Cerebellar nuclear complex (tissue), 1 donor: Measurements from ENCODE around the gene SPG11.
"Not testable (repeated sequence)": the region's sequence is repeated elsewhere in the genome, so short reads cannot be mapped to it uniquely, and the experiment has no call there.

Source experiments
- DNase-seq, 2 experiments: peaks; one replicate each; lab custom pipeline; 2025; lab: John Stamatoyannopoulos, UW

The SPG11 gene, protein sequence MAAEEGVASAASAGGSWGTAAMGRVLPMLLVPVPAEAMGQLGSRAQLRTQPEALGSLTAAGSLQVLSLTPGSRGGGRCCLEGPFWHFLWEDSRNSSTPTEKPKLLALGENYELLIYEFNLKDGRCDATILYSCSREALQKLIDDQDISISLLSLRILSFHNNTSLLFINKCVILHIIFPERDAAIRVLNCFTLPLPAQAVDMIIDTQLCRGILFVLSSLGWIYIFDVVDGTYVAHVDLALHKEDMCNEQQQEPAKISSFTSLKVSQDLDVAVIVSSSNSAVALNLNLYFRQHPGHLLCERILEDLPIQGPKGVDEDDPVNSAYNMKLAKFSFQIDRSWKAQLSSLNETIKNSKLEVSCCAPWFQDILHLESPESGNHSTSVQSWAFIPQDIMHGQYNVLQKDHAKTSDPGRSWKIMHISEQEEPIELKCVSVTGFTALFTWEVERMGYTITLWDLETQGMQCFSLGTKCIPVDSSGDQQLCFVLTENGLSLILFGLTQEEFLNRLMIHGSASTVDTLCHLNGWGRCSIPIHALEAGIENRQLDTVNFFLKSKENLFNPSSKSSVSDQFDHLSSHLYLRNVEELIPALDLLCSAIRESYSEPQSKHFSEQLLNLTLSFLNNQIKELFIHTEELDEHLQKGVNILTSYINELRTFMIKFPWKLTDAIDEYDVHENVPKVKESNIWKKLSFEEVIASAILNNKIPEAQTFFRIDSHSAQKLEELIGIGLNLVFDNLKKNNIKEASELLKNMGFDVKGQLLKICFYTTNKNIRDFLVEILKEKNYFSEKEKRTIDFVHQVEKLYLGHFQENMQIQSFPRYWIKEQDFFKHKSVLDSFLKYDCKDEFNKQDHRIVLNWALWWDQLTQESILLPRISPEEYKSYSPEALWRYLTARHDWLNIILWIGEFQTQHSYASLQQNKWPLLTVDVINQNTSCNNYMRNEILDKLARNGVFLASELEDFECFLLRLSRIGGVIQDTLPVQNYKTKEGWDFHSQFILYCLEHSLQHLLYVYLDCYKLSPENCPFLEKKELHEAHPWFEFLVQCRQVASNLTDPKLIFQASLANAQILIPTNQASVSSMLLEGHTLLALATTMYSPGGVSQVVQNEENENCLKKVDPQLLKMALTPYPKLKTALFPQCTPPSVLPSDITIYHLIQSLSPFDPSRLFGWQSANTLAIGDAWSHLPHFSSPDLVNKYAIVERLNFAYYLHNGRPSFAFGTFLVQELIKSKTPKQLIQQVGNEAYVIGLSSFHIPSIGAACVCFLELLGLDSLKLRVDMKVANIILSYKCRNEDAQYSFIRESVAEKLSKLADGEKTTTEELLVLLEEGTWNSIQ (N-terminal part only)

DNA sequence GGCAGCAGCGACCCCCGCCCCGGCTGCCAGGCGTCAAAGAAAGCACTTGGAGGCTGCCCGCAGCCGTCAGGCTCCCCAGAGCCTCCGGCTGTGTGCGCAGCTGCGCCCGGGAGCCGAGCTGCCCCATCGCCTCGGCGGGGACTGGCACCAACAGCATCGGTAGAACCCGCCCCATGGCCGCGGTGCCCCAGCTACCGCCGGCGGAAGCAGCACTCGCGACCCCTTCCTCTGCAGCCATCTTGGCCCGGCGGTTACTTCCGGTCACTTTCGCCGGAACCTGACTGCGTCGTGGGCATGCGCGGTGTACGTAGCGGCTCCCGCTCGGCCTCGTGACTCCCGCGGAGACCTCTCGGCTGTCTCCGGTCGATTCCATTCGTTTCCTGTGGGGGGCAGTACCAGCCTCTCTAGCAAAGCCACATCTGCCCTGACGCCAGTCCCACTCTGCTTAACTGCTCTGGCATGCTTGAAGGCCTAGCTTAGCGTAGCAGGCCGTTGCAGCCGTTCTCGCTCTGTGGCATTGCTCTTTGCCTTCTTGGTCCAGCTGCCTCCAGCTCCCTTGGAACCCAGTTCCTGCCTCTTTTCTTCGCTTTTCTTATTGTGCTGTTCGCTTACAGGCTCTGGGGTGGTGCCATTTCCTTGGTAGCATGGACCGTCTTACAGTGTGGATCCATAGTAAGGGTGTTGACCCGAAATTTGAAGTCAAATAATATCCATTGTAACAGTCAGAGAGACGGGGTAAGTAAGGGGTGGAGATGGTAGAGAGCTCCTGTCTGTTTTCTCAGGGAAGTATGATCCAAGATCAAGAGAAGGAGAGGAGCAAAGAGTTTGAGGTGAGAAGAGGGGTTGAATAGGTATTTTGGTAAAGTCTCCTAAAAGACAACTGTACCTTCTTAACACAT, at the start of gene SPG11:
Gene SPG11 (minus strand): TSS at position 253 of the 899 bp plus-strand sequence. CDS start 15 bp downstream, at position 238.
- peak; percentile 4 to 83 for DNase-seq

DNA sequence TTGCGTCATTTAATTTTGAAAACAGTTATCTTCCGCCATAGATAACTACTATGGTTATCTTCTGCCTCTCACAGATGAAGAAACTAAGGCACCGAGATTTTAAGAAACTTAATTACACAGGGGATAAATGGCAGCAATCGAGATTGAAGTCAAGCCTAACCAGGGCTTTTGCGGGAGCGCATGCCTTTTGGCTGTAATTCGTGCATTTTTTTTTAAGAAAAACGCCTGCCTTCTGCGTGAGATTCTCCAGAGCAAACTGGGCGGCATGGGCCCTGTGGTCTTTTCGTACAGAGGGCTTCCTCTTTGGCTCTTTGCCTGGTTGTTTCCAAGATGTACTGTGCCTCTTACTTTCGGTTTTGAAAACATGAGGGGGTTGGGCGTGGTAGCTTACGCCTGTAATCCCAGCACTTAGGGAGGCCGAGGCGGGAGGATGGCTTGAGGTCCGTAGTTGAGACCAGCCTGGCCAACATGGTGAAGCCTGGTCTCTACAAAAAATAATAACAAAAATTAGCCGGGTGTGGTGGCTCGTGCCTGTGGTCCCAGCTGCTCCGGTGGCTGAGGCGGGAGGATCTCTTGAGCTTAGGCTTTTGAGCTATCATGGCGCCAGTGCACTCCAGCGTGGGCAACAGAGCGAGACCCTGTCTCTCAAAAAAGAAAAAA, 49.0 kb upstream of the SPG11 start:
- no peak for DNase-seq

DNA sequence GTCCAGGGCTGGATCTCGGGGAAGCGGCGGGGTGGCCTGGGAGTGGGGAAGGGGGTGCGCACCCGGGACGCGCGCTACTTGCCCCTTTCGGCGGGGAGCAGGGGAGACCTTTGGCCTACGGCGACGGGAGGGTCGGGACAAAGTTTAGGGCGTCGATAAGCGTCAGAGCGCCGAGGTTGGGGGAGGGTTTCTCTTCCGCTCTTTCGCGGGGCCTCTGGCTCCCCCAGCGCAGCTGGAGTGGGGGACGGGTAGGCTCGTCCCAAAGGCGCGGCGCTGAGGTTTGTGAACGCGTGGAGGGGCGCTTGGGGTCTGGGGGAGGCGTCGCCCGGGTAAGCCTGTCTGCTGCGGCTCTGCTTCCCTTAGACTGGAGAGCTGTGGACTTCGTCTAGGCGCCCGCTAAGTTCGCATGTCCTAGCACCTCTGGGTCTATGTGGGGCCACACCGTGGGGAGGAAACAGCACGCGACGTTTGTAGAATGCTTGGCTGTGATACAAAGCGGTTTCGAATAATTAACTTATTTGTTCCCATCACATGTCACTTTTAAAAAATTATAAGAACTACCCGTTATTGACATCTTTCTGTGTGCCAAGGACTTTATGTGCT, 48.4 kb upstream of the SPG11 start:
- no peak for DNase-seq

DNA sequence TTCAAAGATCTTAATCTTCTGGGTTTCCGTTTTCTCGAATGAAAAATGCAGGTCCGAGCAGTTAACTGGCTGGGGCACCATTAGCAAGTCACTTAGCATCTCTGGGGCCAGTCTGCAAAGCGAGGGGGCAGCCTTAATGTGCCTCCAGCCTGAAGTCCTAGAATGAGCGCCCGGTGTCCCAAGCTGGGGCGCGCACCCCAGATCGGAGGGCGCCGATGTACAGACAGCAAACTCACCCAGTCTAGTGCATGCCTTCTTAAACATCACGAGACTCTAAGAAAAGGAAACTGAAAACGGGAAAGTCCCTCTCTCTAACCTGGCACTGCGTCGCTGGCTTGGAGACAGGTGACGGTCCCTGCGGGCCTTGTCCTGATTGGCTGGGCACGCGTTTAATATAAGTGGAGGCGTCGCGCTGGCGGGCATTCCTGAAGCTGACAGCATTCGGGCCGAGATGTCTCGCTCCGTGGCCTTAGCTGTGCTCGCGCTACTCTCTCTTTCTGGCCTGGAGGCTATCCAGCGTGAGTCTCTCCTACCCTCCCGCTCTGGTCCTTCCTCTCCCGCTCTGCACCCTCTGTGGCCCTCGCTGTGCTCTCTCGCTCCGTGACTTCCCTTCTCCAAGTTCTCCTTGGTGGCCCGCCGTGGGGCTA, 47.8 kb upstream of the SPG11 start, which contains the start of the genes B2M and PATL2:
Gene B2M (plus strand): TSS at position 422 of the 647 bp plus-strand sequence. CDS start 30 bp downstream, at position 452.
Gene PATL2 (minus strand): TSS at position 228 of the 647 bp plus-strand sequence. CDS start 34,833 bp downstream, outside the sequence.
- DNase-seq: peak; percentile 72 to 92

DNA sequence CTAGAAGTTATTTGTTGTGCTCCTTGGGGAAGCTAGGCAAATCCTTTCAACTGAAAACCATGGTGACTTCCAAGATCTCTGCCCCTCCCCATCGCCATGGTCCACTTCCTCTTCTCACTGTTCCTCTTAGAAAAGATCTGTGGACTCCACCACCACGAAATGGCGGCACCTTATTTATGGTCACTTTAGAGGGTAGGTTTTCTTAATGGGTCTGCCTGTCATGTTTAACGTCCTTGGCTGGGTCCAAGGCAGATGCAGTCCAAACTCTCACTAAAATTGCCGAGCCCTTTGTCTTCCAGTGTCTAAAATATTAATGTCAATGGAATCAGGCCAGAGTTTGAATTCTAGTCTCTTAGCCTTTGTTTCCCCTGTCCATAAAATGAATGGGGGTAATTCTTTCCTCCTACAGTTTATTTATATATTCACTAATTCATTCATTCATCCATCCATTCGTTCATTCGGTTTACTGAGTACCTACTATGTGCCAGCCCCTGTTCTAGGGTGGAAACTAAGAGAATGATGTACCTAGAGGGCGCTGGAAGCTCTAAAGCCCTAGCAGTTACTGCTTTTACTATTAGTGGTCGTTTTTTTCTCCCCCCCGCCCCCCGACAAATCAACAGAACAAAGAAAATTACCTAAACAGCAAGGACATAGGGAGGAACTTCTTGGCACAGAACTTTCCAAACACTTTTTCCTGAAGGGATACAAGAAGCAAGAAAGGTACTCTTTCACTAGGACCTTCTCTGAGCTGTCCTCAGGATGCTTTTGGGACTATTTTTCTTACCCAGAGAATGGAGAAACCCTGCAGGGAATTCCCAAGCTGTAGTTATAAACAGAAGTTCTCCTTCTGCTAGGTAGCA, 47.0 kb upstream of the SPG11 start:
- no peak for DNase-seq

DNA sequence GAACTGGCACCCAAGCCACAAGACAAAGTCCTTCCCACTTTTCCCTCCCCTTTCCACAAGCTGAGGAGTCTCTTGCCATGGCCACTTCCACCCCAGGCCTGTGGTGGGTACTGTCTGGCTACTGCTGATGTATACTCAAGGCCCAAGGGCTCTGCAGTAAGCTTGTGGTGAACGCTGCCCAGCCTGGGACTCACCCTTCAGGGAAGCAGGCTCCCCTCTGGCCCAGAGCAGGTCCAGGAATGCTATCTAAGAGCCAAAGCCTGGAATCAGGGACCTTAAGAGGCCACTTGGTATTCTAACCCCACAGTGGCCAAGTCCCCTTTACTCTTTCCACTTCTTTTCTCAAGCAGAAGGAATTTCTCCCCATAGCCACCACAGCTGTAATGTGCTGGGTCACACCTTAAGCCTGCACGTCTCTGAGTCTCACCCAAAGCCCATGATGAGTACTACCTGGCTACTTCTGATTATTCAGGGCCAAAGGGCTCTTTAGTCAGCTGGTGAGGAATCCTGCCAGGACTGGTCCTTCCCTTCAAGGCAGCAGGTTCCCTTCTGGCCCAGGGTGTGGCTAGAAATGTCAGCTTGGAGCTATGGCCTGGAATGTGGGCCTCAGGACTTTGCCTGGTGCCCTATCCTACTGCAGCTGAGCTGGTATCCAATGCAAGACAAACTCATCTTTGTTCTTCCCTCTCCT, 43.6 kb upstream of the SPG11 start:
- DNase-seq: no peak

DNA sequence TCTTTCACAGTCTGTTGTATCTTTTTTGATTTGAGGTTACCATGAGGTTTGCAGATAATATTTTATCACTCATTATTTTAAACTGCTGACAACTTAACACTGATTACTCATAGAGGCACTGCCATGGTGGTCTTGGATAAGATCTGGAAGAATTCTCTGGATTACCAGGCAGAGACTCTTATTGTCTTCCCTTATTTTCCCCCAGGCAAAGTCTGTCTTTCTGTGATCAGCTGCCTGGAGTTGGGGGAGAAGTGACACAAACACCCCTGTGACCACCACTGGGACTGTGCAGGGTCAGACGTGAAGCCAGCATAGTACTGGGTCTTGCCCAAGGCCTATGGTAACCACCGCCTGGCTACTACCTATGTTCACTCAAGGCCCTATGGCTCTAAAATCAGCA, 42.9 kb upstream of the SPG11 start:
- DNase-seq: no peak

DNA sequence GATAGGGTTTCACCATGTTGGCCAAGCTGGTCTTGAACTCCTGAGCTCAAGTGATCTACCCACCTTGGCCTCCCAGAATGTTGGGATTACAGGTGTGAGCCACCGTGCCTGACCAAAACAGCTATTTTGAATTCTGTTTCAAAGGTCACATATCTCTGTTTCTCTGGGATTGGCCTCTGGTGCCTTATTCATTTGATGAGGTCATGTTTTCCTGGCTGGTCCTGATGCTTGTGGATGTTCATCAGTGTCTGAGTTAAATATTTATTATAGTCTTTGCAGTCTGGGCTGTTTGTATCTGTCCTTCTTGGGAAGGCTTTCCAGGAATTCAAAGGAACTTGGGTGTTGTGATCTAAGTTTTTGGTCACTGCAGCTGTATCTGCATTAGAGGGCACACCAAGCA, 42.5 kb upstream of the SPG11 start:
- no peak for DNase-seq

DNA sequence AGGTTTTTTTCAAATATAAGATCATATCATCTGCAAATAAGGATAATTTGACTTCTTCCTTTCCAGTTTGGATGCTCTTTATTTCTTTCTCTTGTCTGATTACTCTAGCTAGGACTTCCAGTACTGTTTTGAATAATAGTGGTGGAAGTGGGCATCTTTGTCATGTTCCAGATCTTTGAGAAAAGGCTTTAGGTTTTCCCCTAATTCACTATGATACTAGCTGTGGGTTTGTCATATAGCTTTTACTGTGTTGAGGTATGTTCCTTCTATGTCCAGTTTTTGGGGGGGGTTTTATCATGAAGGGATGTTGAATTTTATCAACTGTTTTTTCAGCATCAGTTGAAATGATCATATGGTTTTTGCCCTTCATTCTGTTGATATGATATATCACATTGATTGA, 37.2 kb upstream of the SPG11 start:
- not testable (repeated sequence) for DNase-seq

DNA sequence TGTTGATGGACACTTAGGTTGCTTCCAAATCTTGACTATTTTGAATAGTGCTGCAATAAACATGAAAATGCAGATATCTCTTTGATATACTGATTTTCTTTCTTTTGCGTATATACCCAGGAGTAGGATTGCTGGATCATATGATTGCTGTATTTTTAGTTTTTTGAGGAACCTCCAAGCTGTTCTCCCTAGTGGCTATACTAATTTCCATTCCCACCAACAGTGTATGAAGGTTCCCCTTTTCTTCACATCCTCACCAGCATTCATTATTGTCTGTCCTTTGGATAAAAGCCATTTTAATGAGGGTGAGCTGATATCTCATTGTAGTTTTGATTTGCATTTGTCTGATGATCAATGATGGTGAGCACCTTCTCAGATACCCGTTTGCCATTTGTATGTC, 35.2 kb upstream of the SPG11 start:
- no peak for DNase-seq

DNA sequence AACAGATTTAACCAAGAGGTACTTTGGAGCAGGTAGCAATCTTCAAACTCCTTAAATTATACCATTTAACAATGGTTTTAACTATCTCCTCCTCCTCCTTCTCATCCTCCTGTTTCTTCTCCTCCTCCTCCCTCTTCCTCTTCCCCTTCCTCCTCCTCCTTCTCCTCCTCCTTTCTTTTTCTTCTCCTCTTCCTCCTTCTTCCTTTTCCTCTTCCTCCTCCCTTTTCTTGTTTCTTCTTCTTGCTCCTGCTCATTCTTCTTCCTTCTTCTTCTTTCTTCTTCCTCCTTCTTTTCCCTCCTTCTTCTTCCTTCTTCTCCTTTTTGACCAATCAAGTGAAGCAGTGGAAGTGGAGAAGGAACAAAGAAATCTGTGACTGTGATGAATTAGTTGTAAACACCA, 33.6 kb upstream of the SPG11 start:
- no peak for DNase-seq

DNA sequence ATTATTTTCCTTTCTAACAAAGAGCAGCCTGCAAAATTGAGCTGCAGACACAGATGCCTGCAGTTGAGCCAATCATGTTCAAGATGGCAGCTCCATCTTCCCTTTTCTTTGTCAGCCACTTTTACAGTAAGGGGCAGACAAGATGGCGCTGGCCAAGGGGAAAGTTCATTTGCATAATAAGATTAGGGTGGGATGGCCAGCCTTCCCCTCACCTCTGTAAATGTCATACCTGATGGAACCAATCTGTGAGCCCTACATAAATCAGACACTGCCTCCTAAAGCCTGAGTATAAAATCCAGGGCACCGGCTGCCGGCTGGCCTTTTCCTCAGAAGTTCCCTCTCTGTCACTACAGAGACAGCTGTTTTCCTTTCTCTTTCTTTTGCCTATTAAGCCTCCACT, 31.8 kb upstream of the SPG11 start:
- DNase-seq: no peak

DNA sequence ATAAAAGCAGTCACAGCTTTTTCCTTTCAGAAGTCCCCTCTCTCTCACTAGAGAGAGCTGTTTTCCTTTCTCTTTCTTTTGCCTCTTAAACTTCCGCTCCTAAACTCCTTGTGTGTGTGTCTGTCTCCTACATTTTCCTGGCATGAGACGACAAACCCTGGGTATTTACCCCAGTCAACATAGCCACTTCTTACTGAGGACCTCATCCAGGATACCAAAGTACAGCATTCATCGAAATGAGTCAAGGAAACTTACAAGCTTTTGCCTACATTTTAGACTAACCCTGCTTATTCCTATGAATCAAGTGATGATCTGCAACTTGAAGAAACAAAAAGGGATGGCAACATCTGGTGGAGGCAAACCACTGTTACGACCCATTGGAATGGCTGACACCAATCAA, 31.0 kb upstream of the SPG11 start:
- DNase-seq: no peak

DNA sequence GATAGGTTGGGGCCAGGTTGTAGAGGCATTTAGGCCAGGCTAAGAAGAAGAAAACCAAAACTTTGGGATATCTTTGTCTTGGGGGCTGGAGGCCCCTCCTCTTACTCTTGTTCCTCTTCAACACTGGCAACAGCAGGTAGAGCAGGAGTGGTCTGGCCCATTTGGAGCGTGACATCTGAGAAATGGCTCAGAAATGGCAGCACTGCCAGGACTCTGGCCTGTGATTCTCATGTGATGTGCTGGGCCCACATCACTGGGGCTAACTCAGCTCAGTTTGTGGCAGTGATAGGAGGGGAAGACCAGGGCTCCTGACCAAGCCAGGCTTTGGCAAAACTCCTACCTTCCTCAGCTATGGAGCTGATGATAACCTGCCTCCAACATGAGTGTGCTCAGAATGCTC, 29.2 kb upstream of the SPG11 start:
- DNase-seq: no peak

DNA sequence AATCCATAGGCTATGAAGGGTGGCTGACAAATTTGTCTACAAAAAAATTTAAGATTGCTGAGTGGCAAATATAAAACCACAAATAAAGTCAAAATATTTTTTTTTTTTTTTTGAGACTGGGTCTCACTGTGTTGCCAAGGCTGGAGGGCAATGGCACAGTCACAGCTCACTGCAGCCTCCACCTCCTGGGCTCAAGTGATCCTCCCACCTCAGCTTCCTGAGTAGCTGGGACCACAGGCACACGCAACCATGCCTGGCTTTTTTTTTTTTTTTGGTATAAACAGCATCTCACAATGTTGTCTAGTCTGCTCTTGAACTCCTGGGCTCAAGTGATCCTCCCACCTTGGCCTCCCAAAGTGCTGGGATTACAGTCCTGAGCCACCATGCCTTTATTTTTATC, 26.8 kb upstream of the SPG11 start:
- not testable (repeated sequence) for DNase-seq

DNA sequence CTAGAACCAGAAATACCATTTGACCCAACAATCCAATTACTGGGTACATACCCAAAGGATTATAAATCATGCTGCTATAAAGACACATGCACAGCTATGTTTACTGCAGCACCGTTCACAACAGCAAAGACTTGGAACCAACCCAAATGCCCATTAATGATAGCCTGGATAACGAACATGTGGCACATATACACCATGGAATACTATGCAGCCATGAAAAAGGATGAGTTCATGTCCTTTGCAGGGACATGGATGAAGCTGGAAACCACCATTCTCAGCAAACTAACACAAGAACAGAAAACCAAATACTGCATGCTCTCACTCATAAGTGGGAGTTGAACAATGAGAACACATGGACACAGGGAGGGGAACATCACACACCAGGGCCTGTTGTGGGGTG, 25.9 kb upstream of the SPG11 start:
- not testable (repeated sequence) for DNase-seq

DNA sequence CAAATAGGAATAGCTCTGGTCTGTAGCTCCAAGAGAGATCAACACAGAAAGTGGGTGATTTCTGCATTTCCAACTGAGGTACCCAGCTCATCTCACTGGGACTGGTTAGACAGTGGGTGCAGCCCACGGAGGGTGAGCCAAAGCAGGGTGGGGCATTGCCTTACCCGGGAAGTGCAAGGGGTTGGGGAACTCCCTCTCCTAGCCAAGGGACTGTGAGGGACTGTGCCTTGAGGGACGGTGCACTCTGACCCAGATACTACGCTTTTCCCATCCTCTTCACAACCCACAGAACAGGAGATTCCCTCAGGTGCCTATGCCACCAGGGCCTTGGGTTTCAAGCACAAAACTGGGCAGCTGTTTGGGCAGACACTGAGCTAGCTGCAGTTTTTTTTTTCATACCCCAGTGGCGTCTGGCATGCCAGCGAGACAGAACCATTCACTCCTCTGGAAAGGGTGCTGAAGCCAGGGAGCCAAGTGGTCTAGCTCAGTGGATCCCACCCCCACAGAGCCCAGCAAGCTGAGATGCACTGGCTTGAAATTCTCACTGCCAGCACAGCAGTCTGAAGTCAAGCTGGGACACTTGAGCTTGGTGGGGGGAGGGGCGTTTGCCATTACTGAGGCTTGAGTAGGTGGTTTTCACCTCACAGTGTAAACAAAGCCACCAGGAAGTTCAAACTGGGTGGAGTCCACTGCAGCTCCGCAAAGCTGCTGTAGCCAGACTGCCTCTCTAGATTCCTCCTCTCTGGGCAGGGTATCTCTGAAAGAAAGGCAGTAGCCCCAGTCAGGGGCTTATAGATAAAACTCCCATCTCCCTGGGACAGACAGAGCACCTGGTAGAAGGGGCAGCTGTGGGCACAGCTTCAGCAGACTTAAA, 19.6 kb upstream of the SPG11 start:
- DNase-seq: not testable (repeated sequence)
